Heart left ventricle (tissue), 16 donors: ENCODE data around the gene F7. TPM values are rescaled to one million over a fixed set of nuclear protein-coding genes. Genes with fewer than 3 reads are reported as not detected.

ENCODE experiments used
- ATAC-seq, 4 donors: fragments of 200-7000 bp; cut with Tn5 transposase; one replicate each; pipeline ENCODE4 v1.9.1; 2020 to 2022; ENCODE audit warnings: moderate library complexity in 4 of 4, mild to moderate bottlenecking in 3 of 4, moderate number of reproducible peaks in 1 of 4
- DNase-seq, 5 donors: peaks; one replicate each; pipeline ENCODE4 v3.0.0-alpha.2; 2020
- H3K27ac ChIP-seq, 12 donors: fragments of 200-600 bp; sonication (generic) in 4 of 12; one replicate each; pipeline versions ENCODE4 v1.5.0 to v1.8.0; 2016 to 2022; ENCODE audit warnings: mild to moderate bottlenecking in 2 of 12
- H3K27me3 ChIP-seq, 9 donors: fragments of 200-600 bp; sonication (generic) in 2 of 9; one replicate each; pipeline versions ENCODE4 v1.5.1 to v1.8.0; 2016 to 2022; ENCODE audit warnings: mild to moderate bottlenecking in 3 of 9
- H3K36me3 ChIP-seq, 9 donors: fragments of 200-600 bp; sonication (generic) in 2 of 9; one replicate each; pipeline versions ENCODE4 v1.5.0 to v1.8.0; 2018 to 2022; ENCODE audit warnings: mild to moderate bottlenecking in 2 of 9
- H3K4me1 ChIP-seq, 12 donors: fragments of 200-600 bp; sonication (generic) in 4 of 12; one replicate each; pipeline versions ENCODE4 v1.5.0 to v1.8.0; 2016 to 2022; ENCODE audit warnings: mild to moderate bottlenecking in 3 of 12
- H3K4me3 ChIP-seq, 12 donors: fragments of 200-600 bp; sonication (generic) in 4 of 12; one replicate each; pipeline versions ENCODE4 v1.5.0 to v1.8.0; 2017 to 2022; ENCODE audit warnings: mild to moderate bottlenecking in 9 of 12, moderate library complexity in 4 of 12
- H3K9me3 ChIP-seq, 12 donors: fragments of 200-600 bp; sonication (generic) in 4 of 12; one replicate each; pipeline versions ENCODE4 v1.5.0 to v1.8.0; 2016 to 2022; ENCODE audit warnings: mild to moderate bottlenecking in 1 of 12
- POLR2A ChIP-seq, 2 donors: fragments of 450-650 bp; IDR thresholded peaks; one replicate each; pipeline ENCODE4 v1.6.1; 2017; ENCODE audit warnings: antibody characterized with exemption in 2 of 2, mild to moderate bottlenecking in 2 of 2, moderate library complexity in 2 of 2
- WGBS, 4 donors: extraction: QIAGEN DNeasy Blood & Tissue Kit in 2 of 4; methylation state at CpG; one replicate each; pipeline versions ENCODE4 v1.1.5 to v1.1.7; 2013 to 2018; 5-methylcytosine and 5-hydroxymethylcytosine counted together
- intact Hi-C, 10 donors: fragments of 100-400 bp; cut with DNase I; formaldehyde crosslinking; loops; one replicate each; pipeline versions ENCODE4 v1.11.1 to v1.14.2; 2022
- polyA plus RNA-seq, 2 donors: library from polyadenylated mRNA; stranded (reverse); fragments of 200-250 nt; gene quantifications; one replicate each; pipeline ENCODE4 v1.2.3, GENCODE V29; 2013
- total RNA-seq, 9 donors: library from RNA; depleted of rRNA in 2 of 9; stranded (reverse); fragments of >200 nt in 2 of 9; fragmentation: NEBNext Ultra II Directional in 3 of 9; extraction: Animal tissue kit (Norgen Biotek cat#: 25700) in 3 of 9; gene quantifications; one replicate each; pipeline versions ENCODE4 v1.1.0 to v1.2.4, GENCODE V29; 2016 to 2023
- TF ChIP-seq, protein P1 (sequence below), 12 donors: fragments of 200-600 bp; sonication (generic) in 4 of 12; IDR thresholded peaks; one replicate each; pipeline versions ENCODE4 v1.5.0 to v1.8.0; 2018 to 2022; ENCODE audit warnings: antibody characterized with exemption in 12 of 12, mild to moderate bottlenecking in 5 of 12
- donor health status: ischemic (EF 13 %, LVEDD 7.1; RV severe dilation, severe dysfunction).
- donor health status: healthy with polysubstance abuse.
- donor health status: DM: no; HTN: yes; CAD: no.
- donor health status: DM: no; HTN: no; CAD: no.
- donor health status: ischemic (EF 25% LVEDD 6.9; RV normal size, moderate dysfunction).
- donor health status: ischemic (EF 25% LVEDD 5.7; RV mildly dilated, moderate dysfunction).
- donor health status: healthy.
- donor health status: DM: yes; HTN: yes; CAD: no.
- donor health status: ischemic (EF 35%, LVEDD 5.7; RV mildly dilated, moderate dysfunction).
- donor health status: nonischemic (EF 11% LVEDD 7.7; RV severe dilation, severe dysfunction).
- donor health status: DM: yes; HTN: yes; CAD: no.
- donor health status: PGD.
- donor health status: ischemic (EF 29% LVEDD 5.4; RV normal size, mild dysfunction).
- donor health status: nonischemic (EF 23%, LVEDD 6.1; RV moderate dilation, normal function).

The F7 gene
- total and polyA plus RNA-seq, 11 donors: 0.01 to 0.41 (median 0.13) TPM; not detected in 7

GRCh38 chr13:113064000-113064533 is 41.5 kb upstream of the F7 start:
- no peak for TF ChIP-seq POLR2A (IDR thresholded peaks at IDR 0.05)
- TF ChIP-seq, protein P1, sequence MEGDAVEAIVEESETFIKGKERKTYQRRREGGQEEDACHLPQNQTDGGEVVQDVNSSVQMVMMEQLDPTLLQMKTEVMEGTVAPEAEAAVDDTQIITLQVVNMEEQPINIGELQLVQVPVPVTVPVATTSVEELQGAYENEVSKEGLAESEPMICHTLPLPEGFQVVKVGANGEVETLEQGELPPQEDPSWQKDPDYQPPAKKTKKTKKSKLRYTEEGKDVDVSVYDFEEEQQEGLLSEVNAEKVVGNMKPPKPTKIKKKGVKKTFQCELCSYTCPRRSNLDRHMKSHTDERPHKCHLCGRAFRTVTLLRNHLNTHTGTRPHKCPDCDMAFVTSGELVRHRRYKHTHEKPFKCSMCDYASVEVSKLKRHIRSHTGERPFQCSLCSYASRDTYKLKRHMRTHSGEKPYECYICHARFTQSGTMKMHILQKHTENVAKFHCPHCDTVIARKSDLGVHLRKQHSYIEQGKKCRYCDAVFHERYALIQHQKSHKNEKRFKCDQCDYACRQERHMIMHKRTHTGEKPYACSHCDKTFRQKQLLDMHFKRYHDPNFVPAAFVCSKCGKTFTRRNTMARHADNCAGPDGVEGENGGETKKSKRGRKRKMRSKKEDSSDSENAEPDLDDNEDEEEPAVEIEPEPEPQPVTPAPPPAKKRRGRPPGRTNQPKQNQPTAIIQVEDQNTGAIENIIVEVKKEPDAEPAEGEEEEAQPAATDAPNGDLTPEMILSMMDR (IDR thresholded peaks at IDR 0.05): no peak
- ATAC-seq (peak in 2 of 4 donors; percentile 2 to 27), DNase-seq (peak in 2 of 5 donors; percentile 22 to 47)
- no peak overlapping the region for H3K27ac ChIP-seq
- H3K27me3 ChIP-seq: no peaks in the 10 kb centered on the region
- H3K4me3 ChIP-seq: no peak overlapping the region
- WGBS, 4 donors: 82 to 92% (median 85%) methylated on average over 16 to 29 of the region's 29 CpGs
- intact Hi-C loops: no loop called here
- no peaks in the 10 kb centered on the region for H3K9me3 ChIP-seq
- H3K4me1 ChIP-seq: no peaks in the 10 kb centered on the region
- H3K36me3 ChIP-seq: peaks cover 0 to 50% (median 4%) of the 10 kb centered on the region in 9 donors

DNA sequence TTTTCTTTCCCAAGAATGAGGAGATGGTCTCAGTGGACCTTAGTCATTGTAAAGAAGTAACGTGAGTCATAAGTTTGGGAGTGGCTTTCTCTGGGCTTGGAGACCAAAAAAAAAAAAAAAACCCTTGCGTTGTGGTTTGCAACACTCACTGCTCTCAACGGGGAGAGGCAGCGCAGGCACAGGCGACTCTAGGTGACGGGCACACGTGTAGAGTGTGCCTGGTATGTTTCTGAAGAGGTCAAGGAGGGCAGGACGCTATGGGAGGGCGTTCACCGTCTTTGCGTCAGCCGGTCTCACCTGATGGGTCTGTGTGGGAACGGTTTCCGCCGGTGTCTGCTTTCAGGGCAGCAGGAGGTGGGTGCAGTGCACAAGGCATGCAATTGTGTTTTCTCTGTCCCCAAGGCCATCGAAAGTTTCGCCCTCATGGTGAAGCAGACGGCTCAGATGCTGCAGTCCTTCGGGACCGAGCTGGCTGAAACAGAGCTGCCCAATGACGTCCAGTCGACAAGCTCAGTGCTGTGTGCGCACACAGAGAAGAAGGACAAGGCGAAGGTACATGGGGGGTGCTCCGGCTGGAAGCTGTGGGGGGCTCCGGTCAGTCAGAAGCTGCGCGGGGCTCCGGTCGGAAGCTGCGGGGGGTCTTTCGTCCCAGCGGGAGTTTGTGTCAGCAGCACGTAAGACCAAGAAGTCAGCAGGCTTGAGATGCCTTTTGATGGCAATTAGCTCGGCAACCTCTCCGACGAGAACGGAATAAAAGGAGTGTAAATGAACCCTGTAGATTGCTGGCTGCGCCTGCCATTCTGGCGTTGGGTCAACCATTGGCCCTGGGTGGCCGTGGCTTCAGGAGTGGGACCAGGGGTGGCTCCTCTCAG is 40.8 kb upstream of the F7 start:
- H3K4me3 ChIP-seq: no peak overlapping the region
- no peak overlapping the region for H3K27ac ChIP-seq
- no peaks in the 10 kb centered on the region for H3K27me3 ChIP-seq
- DNase-seq: peak in 2 of 5 donors; percentile 18 to 52
- H3K4me1 ChIP-seq: no peaks in the 10 kb centered on the region
- intact Hi-C loops: no loop called here
- TF ChIP-seq POLR2A (IDR thresholded peaks at IDR 0.05): no peak
- no peaks in the 10 kb centered on the region for H3K9me3 ChIP-seq
- WGBS, 4 donors: 84 to 90% (median 88%) methylated on average over 40 to 41 of the region's 41 CpGs
- peaks cover 0 to 51% (median 4%) of the 10 kb centered on the region in 9 donors for H3K36me3 ChIP-seq
- ATAC-seq: peak in 3 of 4 donors; percentile 30 to 64 (median 33)

- TF ChIP-seq, protein P1 (IDR thresholded peaks at IDR 0.05): no peak
- TF ChIP-seq POLR2A (IDR thresholded peaks at IDR 0.05): no peak
- H3K4me1 ChIP-seq: no peaks in the 10 kb centered on the region
- H3K36me3 ChIP-seq: peaks cover 0 to 55% (median 12%) of the 10 kb centered on the region in 9 donors
- H3K9me3 ChIP-seq: no peaks in the 10 kb centered on the region
- WGBS, 4 donors: 79 to 85% (median 83%) methylated on average over 19 to 29 of the region's 29 CpGs
- DNase-seq (peak in 3 of 5 donors; percentile 38 to 70 (median 46)), ATAC-seq (peak; percentile 15 to 43 (median 18))
- H3K4me3 ChIP-seq: no peak overlapping the region
- intact Hi-C loops: no loop called here
- H3K27ac ChIP-seq: no peak overlapping the region
- no peaks in the 10 kb centered on the region for H3K27me3 ChIP-seq
Observed at GRCh38 chr13:113065406-113066141, 40.0 kb upstream of the F7 start.

- TF ChIP-seq, protein P1 (IDR thresholded peaks at IDR 0.05): no peak
- no peak for TF ChIP-seq POLR2A (IDR thresholded peaks at IDR 0.05)
- no peaks in the 10 kb centered on the region for H3K27me3 ChIP-seq
- no peak for DNase-seq
- no peak for ATAC-seq
- H3K27ac ChIP-seq: no peak overlapping the region
- intact Hi-C loops: no loop called here
- 86 to 100% (median 92%) methylated on average over 6 to 10 of the region's 10 CpGs for WGBS, 4 donors
- no peak overlapping the region for H3K4me3 ChIP-seq
- peaks cover 0 to 55% (median 14%) of the 10 kb centered on the region in 9 donors for H3K36me3 ChIP-seq
- no peaks in the 10 kb centered on the region for H3K4me1 ChIP-seq
- no peaks in the 10 kb centered on the region for H3K9me3 ChIP-seq
Observed at GRCh38 chr13:113066142-113066455, 39.5 kb upstream of the F7 start.
